Measurements from ENCODE around the gene RUFY1.

DNA sequence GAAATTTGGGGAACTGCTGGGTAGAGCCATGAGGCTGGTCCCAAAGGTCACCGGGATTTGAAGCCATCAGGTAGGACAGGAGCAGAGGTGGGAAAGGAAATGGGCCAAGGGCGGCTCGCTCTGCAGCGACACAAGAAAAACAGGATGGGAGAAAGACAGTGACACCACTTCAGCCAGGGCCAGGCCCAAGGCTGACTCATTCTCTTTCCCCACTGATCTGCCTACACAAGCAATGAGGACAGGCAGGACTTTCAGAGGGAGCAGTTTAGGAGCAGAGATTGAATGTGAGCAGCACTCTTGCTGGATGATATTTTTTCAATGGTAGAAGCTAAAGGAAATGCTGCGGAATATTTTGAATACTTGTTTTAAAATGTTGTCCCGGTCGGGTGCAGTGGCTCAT lies 3.5 kb downstream of the RUFY1 start:
- TF ChIP-seq CTCF (IDR thresholded peaks at IDR 0.05) (no peak), POLR2A (IDR thresholded peaks at IDR 0.05) (no peak)

Measured in transverse colon (tissue), 3 donors.